Neural progenitor cell (in vitro differentiated cells): Measurements from ENCODE around the gene DCANP1. TPM values are rescaled to one million over a fixed set of nuclear protein-coding genes. Genes with fewer than 3 reads are reported as not detected.

Experiments used
- DNase-seq: peaks from one replicate; pipeline ENCODE4 v3.0.0-alpha.2; 2016; ENCODE audit warnings: low spot score
- H2AFZ ChIP-seq: fragments of 200-600 bp; sonication (generic); replicated peaks from 2 replicates; pipeline ENCODE4 v1.6.1; 2016; ENCODE audit warnings: antibody characterized with exemption
- H3F3A ChIP-seq: fragments of 200-600 bp; sonication (generic); 2 replicates; pipeline ENCODE4 v1.6.1; 2016; ENCODE audit warnings: antibody characterized with exemption, low read depth
- H3K27ac ChIP-seq: fragments of 200-600 bp; sonication (generic); 2 replicates; pipeline ENCODE4 v1.5.1; 2016; ENCODE audit warnings: mild to moderate bottlenecking
- H3K27me3 ChIP-seq: fragments of 200-600 bp; sonication (generic); 2 replicates; pipeline ENCODE4 v1.6.1; 2016; ENCODE audit warnings: mild to moderate bottlenecking, moderate library complexity
- H3K36me3 ChIP-seq: fragments of 200-600 bp; sonication (generic); 2 replicates; pipeline ENCODE4 v1.5.1; 2016
- H3K4me1 ChIP-seq: fragments of 200-600 bp; sonication (generic); 2 replicates; pipeline ENCODE4 v1.6.1; 2016; ENCODE audit warnings: mixed run types
- H3K4me2 ChIP-seq: fragments of 200-600 bp; sonication (generic); 2 replicates; pipeline ENCODE4 v1.6.1; 2016
- H3K4me3 ChIP-seq: fragments of 200-600 bp; sonication (generic); 2 replicates; pipeline ENCODE4 v1.5.1; 2016
- H3K79me2 ChIP-seq: fragments of 200-600 bp; sonication (generic); 2 replicates; pipeline ENCODE4 v1.6.1; 2016; ENCODE audit warnings: low read depth
- H3K9ac ChIP-seq: fragments of 200-600 bp; sonication (generic); 2 replicates; pipeline ENCODE4 v1.6.1; 2016
- H3K9me3 ChIP-seq: fragments of 200-600 bp; sonication (generic); 2 replicates; pipeline ENCODE4 v1.5.1; 2016; ENCODE audit warnings: low read depth
- H4K20me1 ChIP-seq: fragments of 200-600 bp; sonication (generic); 2 replicates; pipeline ENCODE4 v1.6.1; 2016; ENCODE audit warnings: low read depth
- H3K27ac Mint-ChIP-seq: 3 replicates; pipeline ENCODE4 v1.8.0; 2021; ENCODE audit warnings: mixed read lengths
- H3K27me3 Mint-ChIP-seq: 2 replicates; pipeline ENCODE4 v1.8.0; 2022; ENCODE audit warnings: low read depth, mild to moderate bottlenecking, inconsistent platforms, moderate library complexity, mixed read lengths; ENCODE audit not compliant: insufficient read depth
- H3K36me3 Mint-ChIP-seq: 3 replicates; pipeline ENCODE4 v1.8.0; 2021; ENCODE audit warnings: mixed read lengths
- H3K4me1 Mint-ChIP-seq: 3 replicates; pipeline ENCODE4 v1.8.0; 2021; ENCODE audit warnings: mixed read lengths
- H3K4me3 Mint-ChIP-seq: 3 replicates; pipeline ENCODE4 v1.8.0; 2021; ENCODE audit warnings: mild to moderate bottlenecking, moderate library complexity, mixed read lengths
- H3K9me3 Mint-ChIP-seq: 3 replicates; pipeline ENCODE4 v1.8.0; 2020; ENCODE audit warnings: mixed read lengths
- EZH2 ChIP-seq: fragments of 200-600 bp; sonication (generic); IDR thresholded peaks from 2 replicates; pipeline ENCODE4 v1.6.1; 2017; ENCODE audit warnings: antibody characterized with exemption, mild to moderate bottlenecking, moderate library complexity
- EZH2phosphoT487 ChIP-seq: fragments of 200-600 bp; sonication (generic); IDR thresholded peaks from 2 replicates; pipeline ENCODE4 v1.6.1; 2017; ENCODE audit warnings: antibody characterized with exemption
- total RNA-seq: library from RNA; depleted of rRNA; stranded (reverse); fragments of >200 nt; gene quantifications from 2 replicates; pipeline ENCODE4 v1.2.3, GENCODE V29; 2015; ENCODE audit warnings: low replicate concordance
- TF ChIP-seq, protein P1 (sequence below): fragments of 200-600 bp; sonication (generic); IDR thresholded peaks from 2 replicates; pipeline ENCODE4 v1.5.1; 2017; ENCODE audit warnings: antibody characterized with exemption, mild to moderate bottlenecking

The DCANP1 gene
- total RNA-seq, 1 donor from 2014 or later = not detected

DNA sequence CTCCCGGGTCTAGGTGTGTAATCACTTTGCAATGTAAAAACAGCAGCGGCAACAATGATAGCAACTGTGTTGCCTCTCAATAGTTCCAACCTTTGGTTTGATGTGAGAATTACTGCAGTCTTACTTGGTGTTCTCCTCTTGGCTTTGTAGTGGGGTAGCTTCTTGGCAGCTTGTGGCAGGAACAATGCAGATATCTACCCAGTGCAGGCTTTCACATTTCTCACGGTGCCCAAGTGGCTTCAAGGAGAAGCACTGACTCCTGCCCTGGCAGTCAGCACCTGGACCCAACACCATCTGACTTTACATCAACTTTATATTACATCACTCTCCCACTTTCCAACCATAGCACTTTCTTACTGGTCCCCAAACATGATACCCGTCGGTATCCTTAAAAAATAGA is 33.4 kb upstream of the DCANP1 start:
- Histone ChIP-seq H3K9me3 (no peaks in the 10 kb centered on the region), H3K27me3 (peaks cover 100% of the 10 kb centered on the region), H2AFZ (no peak overlapping the region), H3K4me2 (no peak overlapping the region), H3K4me3 (no peak overlapping the region), H4K20me1 (peaks cover 94% of the 10 kb centered on the region), H3K27ac (no peak overlapping the region), H3K9ac (no peak overlapping the region), H3F3A (peaks cover 35% of the 10 kb centered on the region), H3K79me2 (no peaks in the 10 kb centered on the region), H3K4me1 (peaks cover 31% of the 10 kb centered on the region), H3K36me3 (no peaks in the 10 kb centered on the region)
- Mint-ChIP-seq H3K36me3 (peaks cover 2% of the 10 kb centered on the region), H3K9me3 (peaks cover 5% of the 10 kb centered on the region), H3K4me3 (no peak overlapping the region), H3K4me1 (peaks cover 51% of the 10 kb centered on the region), H3K27ac (peak overlapping the region; percentile 5), H3K27me3 (peaks cover 39% of the 10 kb centered on the region)
- no peak for DNase-seq
- TF ChIP-seq EZH2phosphoT487 = no peak
- no peak for TF ChIP-seq EZH2
- TF ChIP-seq, protein P1, sequence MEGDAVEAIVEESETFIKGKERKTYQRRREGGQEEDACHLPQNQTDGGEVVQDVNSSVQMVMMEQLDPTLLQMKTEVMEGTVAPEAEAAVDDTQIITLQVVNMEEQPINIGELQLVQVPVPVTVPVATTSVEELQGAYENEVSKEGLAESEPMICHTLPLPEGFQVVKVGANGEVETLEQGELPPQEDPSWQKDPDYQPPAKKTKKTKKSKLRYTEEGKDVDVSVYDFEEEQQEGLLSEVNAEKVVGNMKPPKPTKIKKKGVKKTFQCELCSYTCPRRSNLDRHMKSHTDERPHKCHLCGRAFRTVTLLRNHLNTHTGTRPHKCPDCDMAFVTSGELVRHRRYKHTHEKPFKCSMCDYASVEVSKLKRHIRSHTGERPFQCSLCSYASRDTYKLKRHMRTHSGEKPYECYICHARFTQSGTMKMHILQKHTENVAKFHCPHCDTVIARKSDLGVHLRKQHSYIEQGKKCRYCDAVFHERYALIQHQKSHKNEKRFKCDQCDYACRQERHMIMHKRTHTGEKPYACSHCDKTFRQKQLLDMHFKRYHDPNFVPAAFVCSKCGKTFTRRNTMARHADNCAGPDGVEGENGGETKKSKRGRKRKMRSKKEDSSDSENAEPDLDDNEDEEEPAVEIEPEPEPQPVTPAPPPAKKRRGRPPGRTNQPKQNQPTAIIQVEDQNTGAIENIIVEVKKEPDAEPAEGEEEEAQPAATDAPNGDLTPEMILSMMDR = no peak

DNA sequence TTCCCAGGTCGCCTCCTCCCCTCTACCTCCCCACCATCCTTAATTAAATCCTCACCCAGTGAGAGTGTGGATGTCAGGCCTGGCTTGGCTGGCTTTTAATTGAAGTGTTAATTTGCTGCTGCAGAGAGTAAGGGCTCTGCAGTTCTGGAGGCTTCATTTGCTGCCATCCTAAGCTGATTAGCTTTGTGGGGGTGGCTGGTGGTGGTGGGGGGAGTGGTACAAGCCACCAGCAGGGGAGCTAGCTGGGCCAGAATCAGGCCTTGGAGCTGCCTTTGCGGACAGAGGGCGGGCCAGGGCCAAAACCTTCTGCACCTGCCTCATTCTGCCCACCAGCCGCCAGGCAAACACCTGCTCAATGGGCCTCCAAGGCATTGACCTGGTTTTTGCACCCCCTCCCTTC is 31.8 kb upstream of the DCANP1 start:
- no peaks in the 10 kb centered on the region for H3K79me2 ChIP-seq
- no peak overlapping the region for H3K27ac Mint-ChIP-seq
- peaks cover 87% of the 10 kb centered on the region for H4K20me1 ChIP-seq
- peak; percentile 61 for DNase-seq
- H3K4me3 Mint-ChIP-seq = no peak overlapping the region
- H3K9ac ChIP-seq = no peak overlapping the region
- peaks cover 49% of the 10 kb centered on the region for H3K4me1 Mint-ChIP-seq
- H3K9me3 ChIP-seq = no peaks in the 10 kb centered on the region
- peaks cover 6% of the 10 kb centered on the region for H3K9me3 Mint-ChIP-seq
- peaks cover 31% of the 10 kb centered on the region for H3K4me1 ChIP-seq
- peaks cover 2% of the 10 kb centered on the region for H3K36me3 Mint-ChIP-seq
- no peaks in the 10 kb centered on the region for H3K36me3 ChIP-seq
- H3K4me2 ChIP-seq = peak overlapping the region; percentile 2
- peaks cover 38% of the 10 kb centered on the region for H3K27me3 Mint-ChIP-seq
- peaks cover 100% of the 10 kb centered on the region for H3K27me3 ChIP-seq
- H2AFZ ChIP-seq = no peak overlapping the region
- H3F3A ChIP-seq = peaks cover 35% of the 10 kb centered on the region
- H3K4me3 ChIP-seq = no peak overlapping the region
- TF ChIP-seq, protein P1 = peak; percentile 17
- no peak for TF ChIP-seq EZH2phosphoT487
- TF ChIP-seq EZH2 = no peak
- no peak overlapping the region for H3K27ac ChIP-seq

DNA sequence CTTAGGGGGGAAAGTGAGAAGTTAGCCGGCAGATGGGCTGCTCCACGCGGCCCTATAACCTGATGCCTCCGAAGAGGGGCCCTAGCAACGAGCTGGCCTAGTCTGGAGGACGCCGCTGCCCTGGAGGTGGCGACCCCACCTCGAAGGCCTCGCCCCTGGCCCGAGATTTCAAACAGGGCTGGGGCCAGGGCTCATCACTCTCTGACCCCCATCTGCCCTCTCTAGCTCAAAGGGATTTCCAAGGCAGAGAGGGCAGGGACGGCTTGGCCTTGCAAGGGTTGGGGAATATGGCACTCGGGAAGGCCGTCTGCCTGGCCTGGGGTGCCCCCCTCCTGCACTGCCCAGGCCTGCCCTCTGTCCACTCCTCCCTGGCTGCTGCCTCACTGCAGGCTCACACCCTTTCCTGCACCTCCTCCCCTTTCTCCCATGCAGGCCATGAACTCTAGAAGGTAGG is 30.5 kb upstream of the DCANP1 start:
- peak; percentile 43 for DNase-seq
- Histone ChIP-seq H3K27ac (no peak overlapping the region), H3K79me2 (no peaks in the 10 kb centered on the region), H3K36me3 (no peaks in the 10 kb centered on the region), H3K4me2 (peak overlapping the region; percentile 42), H3K4me1 (peaks cover 31% of the 10 kb centered on the region), H4K20me1 (peaks cover 79% of the 10 kb centered on the region), H3K9me3 (no peaks in the 10 kb centered on the region), H3K27me3 (peaks cover 100% of the 10 kb centered on the region), H3K4me3 (no peak overlapping the region), H3F3A (peaks cover 29% of the 10 kb centered on the region), H2AFZ (no peak overlapping the region), H3K9ac (no peak overlapping the region)
- no peak overlapping the region for H3K27ac Mint-ChIP-seq
- TF ChIP-seq EZH2phosphoT487 (no peak), EZH2 (no peak)
- H3K27me3 Mint-ChIP-seq = peaks cover 32% of the 10 kb centered on the region
- H3K4me3 Mint-ChIP-seq = peak overlapping the region; percentile 63
- H3K9me3 Mint-ChIP-seq = peaks cover 6% of the 10 kb centered on the region
- H3K4me1 Mint-ChIP-seq = peaks cover 39% of the 10 kb centered on the region
- H3K36me3 Mint-ChIP-seq = no peaks in the 10 kb centered on the region
